Activated CD4-positive, alpha-beta T cell treated with anti-CD3 and anti-CD28 coated beads for 36 hours (primary cell): ENCODE results near the gene ZNF554. TPM values are rescaled to one million over a fixed set of nuclear protein-coding genes. Genes with fewer than 3 reads are reported as not detected.

Source experiments
- ATAC-seq: fragments of 200-7000 bp; cut with Tn5 transposase; one replicate; pipeline ENCODE4 v1.10.0; 2021; ENCODE audit warnings: mild to moderate bottlenecking, moderate library complexity
- CTCF ChIA-PET: fragments of 350-600 bp; sonication (Branson Sonifier 250); formaldehyde crosslinking; loops from one replicate; lab custom pipeline; 2021; ENCODE audit warnings: antibody characterized with exemption; lab: Charles Lee
- POLR2A ChIA-PET: fragments of 350-600 bp; sonication (Branson Sonifier 250); formaldehyde crosslinking; loops from one replicate; lab custom pipeline; 2021; ENCODE audit warnings: antibody characterized with exemption, inconsistent platforms; lab: Charles Lee
- DNase-seq: peaks from one replicate; pipeline ENCODE4 v3.0.0-alpha.2; 2020
- H3K27ac Mint-ChIP-seq: one replicate; pipeline ENCODE4 v1.8.0; 2021; ENCODE audit warnings: mixed read lengths
- H3K27me3 Mint-ChIP-seq: one replicate; pipeline ENCODE4 v1.8.0; 2021; ENCODE audit warnings: mixed read lengths
- H3K36me3 Mint-ChIP-seq: one replicate; pipeline ENCODE4 v1.8.0; 2021; ENCODE audit warnings: low read depth, mixed read lengths
- H3K4me1 Mint-ChIP-seq: one replicate; pipeline ENCODE4 v1.8.0; 2021; ENCODE audit warnings: mixed read lengths
- H3K4me3 Mint-ChIP-seq: one replicate; pipeline ENCODE4 v1.8.0; 2021; ENCODE audit warnings: mild to moderate bottlenecking, moderate library complexity, mixed read lengths
- H3K9me3 Mint-ChIP-seq: one replicate; pipeline ENCODE4 v1.8.0; 2021; ENCODE audit warnings: low read depth, mixed read lengths
- intact Hi-C, 2 experiments: fragments of 100-400 bp; cut with DNase I in 1 of 2; cut with micrococcal nuclease in 1 of 2; formaldehyde crosslinking; loops; one replicate each; pipeline versions ENCODE4 v1.14.2 to v1.15.1; 2022 to 2024; cut with DNase I, micrococcal nuclease
- total RNA-seq, 2 experiments: library from RNA; stranded (reverse); gene quantifications; one replicate each; pipeline ENCODE4 v1.2.3, GENCODE V29; 2021

The ZNF554 gene
- total RNA-seq, result 1 to 10 TPM; 1.9 to 2.3 TPM

DNA sequence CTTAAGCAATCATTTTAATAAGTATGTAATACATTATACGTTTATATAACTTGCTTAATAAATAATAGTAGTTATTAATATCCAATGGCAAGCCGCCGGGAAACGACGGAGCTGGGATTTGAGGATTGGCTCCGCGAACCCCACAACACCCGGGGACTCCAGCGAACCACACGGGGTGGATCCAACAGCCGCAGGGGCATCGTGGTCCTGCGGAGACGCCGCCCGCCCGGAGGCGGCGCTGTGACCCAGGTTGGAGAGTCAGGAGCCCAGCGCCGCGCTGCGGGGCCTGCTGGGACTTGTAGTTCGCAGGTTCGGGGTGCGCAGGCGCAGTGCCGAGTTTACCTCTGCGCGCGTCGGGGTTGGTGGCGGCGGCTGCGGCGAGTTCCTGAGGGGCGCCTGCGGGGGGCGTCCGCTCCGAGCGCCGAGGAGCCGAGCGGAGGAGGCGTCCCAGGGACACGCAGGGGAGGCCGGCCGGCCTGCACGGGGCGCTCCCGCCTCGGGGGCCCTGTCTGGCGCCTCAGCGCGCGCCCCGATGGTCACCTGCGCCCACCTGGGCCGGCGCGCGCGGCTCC, at the start of gene ZNF554:
TSS of gene ZNF554 (plus strand) at position 329 of the 572 bp plus-strand sequence. CDS start at position 533, 204 bp downstream.
- Mint-ChIP-seq H3K9me3 (no peaks in the 10 kb centered on the region), H3K27ac (peak within 1 kb of the TSS; percentile 31), H3K27me3 (no peaks in the 10 kb centered on the region), H3K4me3 (peak within 1 kb of the TSS; percentile 78), H3K36me3 (peaks cover 4% of the 10 kb centered on the region), H3K4me1 (peaks cover 12% of the 10 kb centered on the region)
- ChIA-PET CTCF (interaction anchor here (1.0 to 1.6 kb wide), 7 partner anchors 9 to 201 kb away, joined by 3 to 9 read pairs (median 3); partner anchors contain the start of genes THOP1 and ZNF555), POLR2A (no interaction called here)
- intact Hi-C loops, result loop anchor here (1.0 to 5.0 kb wide), 9 partner anchors 22 to 392 kb away; partner anchors contain the start of genes GNG7 (in 1 of the 2), NCLN (in 1 of the 2), SGTA (in 1 of the 2) and SLC39A3 (in 1 of the 2)
- ATAC-seq (peak; percentile 99), DNase-seq (peak; percentile 99)

DNA sequence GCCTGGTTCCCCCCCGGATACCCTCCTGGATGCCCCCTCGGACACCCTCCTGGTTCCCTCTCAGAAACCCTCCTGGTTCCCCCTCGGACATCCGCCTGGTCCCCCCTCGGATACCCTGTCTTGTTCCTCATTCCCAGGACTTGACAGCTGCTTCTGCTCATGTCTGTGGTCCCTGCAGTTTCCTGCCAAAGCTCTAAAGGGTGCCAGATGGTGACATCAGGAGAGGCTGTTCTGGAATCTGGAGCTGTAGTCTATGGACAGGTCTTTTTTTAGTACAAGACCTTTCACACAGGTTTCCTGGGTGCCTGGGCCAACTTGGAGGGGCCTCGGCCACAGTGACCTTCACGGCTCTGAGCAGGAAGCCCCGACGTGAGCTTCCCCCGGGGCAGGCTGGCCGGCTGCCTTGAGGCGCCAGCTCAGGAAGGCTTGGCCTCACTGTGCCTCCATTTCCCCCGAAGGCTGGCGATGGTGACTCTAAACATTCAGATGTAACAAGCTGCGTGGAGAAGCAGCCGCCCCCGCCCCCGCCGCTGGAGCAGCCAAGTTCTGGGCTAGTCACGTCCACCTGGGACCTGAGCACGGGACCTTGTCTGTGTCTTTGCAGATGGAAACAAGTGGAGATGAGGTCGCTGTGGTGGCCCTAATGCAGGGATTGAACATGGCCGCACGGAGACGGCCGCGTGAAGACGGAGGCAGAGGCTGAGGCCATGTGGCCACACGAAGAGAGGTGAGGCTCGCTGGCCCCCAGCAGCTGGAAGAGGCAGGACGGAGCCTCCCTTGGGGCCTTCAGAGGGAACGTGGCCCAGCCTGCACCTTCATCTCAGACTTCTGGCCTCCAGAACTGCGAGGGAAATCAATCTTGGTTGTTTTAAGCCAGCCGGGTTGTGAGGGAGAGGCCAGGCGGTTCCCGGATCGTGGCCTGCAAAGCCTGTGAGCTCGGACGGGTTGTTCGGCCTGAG, 49.3 kb upstream of the ZNF554 start:
- Mint-ChIP-seq H3K4me3 (no peak overlapping the region), H3K27ac (no peak overlapping the region), H3K36me3 (peaks cover 11% of the 10 kb centered on the region), H3K9me3 (no peaks in the 10 kb centered on the region), H3K27me3 (no peaks in the 10 kb centered on the region), H3K4me1 (peaks cover 16% of the 10 kb centered on the region)
- ATAC-seq (no peak), DNase-seq (no peak)
- CTCF ChIA-PET, result no interaction called here
- intact Hi-C loops, result no loop called here
- POLR2A ChIA-PET, result interaction anchor here (0.7 kb wide), 1 partner anchor 343 kb away, joined by 3 read pairs; the partner anchor contains the start of gene TIMM13

DNA sequence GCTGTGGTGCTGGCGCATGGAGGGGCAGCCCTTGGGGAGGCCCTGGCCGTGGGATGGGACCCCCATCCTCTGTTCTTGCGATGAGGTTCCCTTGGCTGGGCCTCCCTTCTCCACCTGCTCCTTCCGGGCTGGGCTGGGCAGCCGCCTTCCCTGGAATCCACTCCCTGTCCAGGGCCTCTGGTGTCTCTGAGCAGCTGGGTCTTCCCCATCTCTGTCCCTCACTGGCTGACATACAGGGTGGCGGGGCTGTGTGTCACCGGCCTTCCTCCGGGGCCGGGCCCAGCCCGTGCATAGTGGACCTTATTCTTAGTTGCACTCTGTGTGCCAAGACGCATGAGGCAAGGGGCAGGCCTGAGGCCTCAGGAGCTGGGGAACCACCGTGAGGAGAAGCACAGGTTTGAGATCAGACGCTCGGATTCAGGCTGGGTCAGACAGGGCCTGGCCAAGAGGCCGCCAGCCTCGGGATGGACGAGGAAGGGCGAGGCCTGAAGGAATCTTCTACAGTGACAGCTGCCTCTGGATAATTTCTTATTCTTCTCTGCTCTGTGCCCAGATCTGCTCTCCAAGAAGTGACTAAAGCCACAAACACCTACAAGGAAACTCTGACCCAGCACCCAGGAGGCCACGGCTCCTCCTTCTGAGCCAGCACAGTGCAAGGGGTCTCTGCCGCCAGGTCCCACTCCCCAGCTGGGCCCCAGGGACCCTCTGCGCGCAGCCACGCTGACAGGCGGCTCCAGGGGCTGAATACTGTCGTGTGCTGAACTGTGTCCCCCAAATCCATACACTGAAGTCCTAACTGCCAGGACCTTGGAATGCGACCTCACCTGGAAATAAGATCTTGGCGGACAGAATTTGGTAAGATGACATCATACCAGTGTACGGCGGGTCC, 47.6 kb upstream of the ZNF554 start:
- no peak overlapping the region for H3K27ac Mint-ChIP-seq
- peaks cover 16% of the 10 kb centered on the region for H3K36me3 Mint-ChIP-seq
- intact Hi-C loops, result no loop called here
- no peaks in the 10 kb centered on the region for H3K27me3 Mint-ChIP-seq
- H3K4me1 Mint-ChIP-seq, result peaks cover 29% of the 10 kb centered on the region
- H3K9me3 Mint-ChIP-seq, result no peaks in the 10 kb centered on the region
- ChIA-PET CTCF (no interaction called here), POLR2A (no interaction called here)
- DNase-seq (no peak), ATAC-seq (no peak)
- no peak overlapping the region for H3K4me3 Mint-ChIP-seq

DNA sequence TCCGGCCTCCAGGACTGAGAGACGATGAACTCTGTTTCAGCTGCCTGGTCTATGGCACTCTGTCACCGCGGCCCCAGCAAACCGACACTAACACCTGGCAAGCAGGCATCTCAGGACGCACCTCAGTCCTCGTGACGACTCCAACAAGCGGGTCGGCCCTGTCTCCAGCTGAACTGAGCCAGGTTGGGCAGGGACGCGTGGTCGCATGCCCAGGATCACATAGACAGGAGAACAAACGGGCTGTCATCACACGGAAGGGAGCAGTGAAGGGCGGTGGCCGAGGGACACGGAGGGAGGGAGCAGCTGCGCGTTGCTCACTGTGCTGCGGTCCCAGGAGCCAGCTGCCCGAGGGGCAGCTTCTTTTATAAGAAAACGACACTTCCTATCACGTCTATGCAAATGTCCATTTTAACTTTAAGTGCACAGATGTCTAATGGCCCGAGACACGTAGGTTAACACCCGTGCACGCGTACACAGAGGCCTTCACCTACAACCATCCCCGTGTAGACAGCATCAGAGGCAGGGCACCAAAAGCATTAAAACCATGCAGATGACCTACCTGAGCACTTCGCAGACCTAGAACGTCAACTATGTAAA, 45.5 kb upstream of the ZNF554 start:
- no peak for DNase-seq
- Mint-ChIP-seq H3K9me3 (no peaks in the 10 kb centered on the region), H3K27me3 (no peaks in the 10 kb centered on the region), H3K36me3 (peaks cover 24% of the 10 kb centered on the region), H3K27ac (no peak overlapping the region), H3K4me3 (no peak overlapping the region), H3K4me1 (peaks cover 32% of the 10 kb centered on the region)
- intact Hi-C loops, result no loop called here
- ATAC-seq, result no peak
- ChIA-PET CTCF (no interaction called here), POLR2A (no interaction called here)

DNA sequence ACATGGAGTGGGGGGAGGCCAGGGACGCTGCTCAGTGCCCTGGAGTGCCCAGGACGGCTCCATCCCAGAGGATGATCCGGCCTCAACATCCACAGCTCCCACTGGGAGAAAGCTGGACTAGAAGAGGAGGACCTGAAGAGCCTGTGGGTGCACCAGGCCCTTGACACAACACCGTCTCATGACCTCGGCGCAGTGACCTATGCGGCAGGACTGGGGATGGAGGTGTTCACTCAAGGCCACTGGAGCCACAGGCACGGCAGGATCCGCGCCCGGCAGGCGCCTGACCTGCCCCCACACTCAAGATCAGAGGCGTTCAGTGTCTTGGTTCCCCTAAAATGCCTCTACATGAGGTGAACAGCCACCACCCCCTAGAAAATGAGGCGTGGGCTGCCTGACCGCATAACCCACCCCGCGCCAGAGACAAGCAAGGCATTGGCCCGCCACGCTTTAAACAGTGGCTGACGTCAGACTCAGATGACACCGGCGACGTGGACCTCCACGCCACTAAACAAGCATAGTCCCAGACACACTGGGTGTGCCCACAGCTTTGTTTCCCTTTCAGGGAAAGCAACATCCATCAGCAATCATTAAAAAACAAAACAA, 44.6 kb upstream of the ZNF554 start:
- ATAC-seq, result no peak
- H3K9me3 Mint-ChIP-seq, result no peaks in the 10 kb centered on the region
- H3K27ac Mint-ChIP-seq, result peak overlapping the region; percentile 87
- DNase-seq, result no peak
- CTCF ChIA-PET, result interaction anchor here (0.7 kb wide), 1 partner anchor 350 kb away, joined by 3 read pairs; no protein-coding TSS in a partner anchor
- peak overlapping the region; percentile 54 for H3K4me3 Mint-ChIP-seq
- H3K36me3 Mint-ChIP-seq, result peaks cover 24% of the 10 kb centered on the region
- intact Hi-C loops, result no loop called here
- H3K4me1 Mint-ChIP-seq, result peaks cover 34% of the 10 kb centered on the region
- POLR2A ChIA-PET, result interaction anchor here (0.6 to 0.9 kb wide), 2 partner anchors 167 to 263 kb away, joined by 3 read pairs; no protein-coding TSS in a partner anchor
- no peaks in the 10 kb centered on the region for H3K27me3 Mint-ChIP-seq

DNA sequence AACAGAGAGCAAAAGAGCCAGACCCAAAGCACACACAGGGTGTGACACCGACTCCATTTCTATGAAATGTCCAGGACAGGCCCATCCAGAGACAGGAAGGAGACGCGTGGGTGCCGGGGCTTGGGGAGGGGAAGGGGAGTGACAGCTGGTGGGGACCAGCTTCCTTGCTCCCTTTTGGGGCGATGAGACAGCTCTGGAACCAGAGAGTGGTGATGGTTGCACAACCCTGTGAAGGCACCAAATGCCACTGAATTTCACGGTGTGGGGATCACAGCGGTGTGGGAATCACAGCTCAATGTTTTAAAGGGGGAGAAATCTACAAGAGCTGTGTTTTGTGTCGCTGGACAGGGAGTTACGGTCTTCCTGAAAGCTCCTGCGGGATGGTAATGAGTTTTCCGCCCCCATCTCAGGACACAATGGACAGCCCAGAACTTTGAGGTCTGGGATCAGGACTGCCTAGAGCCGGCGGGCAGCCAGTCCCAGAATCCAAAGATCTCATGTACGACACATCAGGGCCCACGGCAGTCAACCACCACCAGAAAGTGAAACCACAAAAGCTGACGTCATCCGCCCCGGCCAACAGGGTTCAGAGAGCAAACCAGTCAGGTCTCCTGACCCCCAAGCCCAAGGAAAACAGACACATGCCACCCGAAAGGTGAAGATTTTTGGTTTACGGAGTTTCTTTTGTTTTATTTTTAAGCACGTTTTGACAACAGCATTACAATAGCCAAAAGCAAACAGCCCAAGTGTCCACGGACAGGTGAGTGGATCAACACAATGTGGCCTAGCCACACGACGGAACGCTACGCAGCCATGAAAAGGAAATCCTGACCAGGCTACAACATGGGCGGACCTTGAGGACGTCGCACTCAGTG, 43.9 kb upstream of the ZNF554 start:
- intact Hi-C loops, result no loop called here
- peak; percentile 88 for DNase-seq
- Mint-ChIP-seq H3K36me3 (peaks cover 24% of the 10 kb centered on the region), H3K4me1 (peaks cover 39% of the 10 kb centered on the region), H3K27ac (peak overlapping the region; percentile 87), H3K9me3 (no peaks in the 10 kb centered on the region), H3K27me3 (no peaks in the 10 kb centered on the region), H3K4me3 (peak overlapping the region; percentile 54)
- peak; percentile 89 for ATAC-seq
- ChIA-PET POLR2A (interaction anchor here (0.6 to 0.9 kb wide), 2 partner anchors 168 to 263 kb away, joined by 3 read pairs; no protein-coding TSS in a partner anchor), CTCF (no interaction called here)

DNA sequence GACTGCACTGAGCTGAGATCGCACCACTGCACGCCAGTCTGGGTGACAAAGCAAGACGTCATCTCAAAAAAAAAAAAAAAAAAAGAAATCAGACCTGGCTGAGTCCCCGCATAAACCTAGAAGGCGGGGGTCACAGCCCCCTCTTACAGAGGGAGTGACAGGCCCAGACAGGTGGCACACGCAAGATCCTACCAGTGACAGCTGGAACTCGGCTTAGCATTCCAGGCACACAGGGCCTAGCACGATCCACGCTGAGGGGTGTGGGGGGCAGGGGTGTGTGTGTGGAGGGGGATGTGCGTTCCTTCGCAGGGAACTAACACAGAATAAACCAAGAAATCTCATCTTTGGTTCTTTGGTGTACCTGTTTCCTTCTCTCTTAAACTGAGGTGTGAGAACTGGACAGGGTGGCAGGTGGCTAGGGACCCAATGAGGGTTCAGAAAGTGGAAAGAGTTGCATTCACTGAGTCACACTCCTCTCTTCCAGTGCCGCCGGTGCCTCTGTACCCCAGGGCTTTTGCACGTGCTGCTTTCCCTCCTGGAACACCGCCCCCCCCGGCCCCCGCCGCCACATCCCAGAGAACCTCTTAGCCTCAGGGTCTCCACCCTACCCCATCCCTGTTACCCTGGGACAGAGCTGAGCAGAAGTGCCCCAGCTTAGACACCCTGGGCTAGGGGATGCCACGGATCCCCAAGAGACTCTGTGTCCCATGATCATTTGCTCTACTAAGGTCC, 41.5 kb upstream of the ZNF554 start:
- POLR2A ChIA-PET, result no interaction called here
- intact Hi-C loops, result no loop called here
- Mint-ChIP-seq H3K4me1 (peaks cover 54% of the 10 kb centered on the region), H3K27ac (peak overlapping the region; percentile 63), H3K27me3 (no peaks in the 10 kb centered on the region), H3K9me3 (no peaks in the 10 kb centered on the region), H3K36me3 (peaks cover 19% of the 10 kb centered on the region), H3K4me3 (no peak overlapping the region)
- no peak for DNase-seq
- CTCF ChIA-PET, result interaction anchor here (0.6 to 1.8 kb wide), 2 partner anchors 42 to 118 kb away, joined by 3 to 4 read pairs; partner anchors contain the start of gene ZNF554
- no peak for ATAC-seq

DNA sequence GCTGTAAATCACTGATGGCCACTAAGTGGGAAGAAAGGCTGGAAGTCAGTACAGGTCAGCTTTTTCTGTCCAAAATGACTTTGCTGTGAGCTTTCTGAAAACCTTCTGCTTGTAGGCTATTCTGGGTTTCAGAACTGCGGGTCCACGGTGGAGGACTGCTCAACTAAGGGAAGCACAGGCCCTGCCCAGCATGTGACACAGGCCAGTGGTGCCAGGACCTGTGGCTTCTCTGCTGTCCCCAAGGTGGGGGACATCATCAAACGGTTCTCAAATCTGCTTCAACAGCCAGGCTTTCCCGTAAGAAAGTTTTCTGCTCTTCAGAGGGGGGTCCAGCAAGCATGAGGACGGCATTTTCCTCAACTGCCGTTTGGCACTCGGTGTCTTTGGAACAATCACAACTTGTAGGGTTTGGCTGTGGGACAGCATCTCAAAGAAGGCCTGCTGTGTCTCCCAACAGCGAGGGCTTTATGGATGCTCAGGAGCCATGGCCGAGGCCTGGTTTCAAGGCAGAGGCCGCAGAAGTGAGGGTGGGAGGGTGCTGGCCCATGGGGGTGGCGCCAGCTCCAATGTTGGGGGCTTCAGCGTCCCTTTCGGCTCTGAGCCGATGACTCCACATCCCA, 40.4 kb upstream of the ZNF554 start:
- H3K9me3 Mint-ChIP-seq, result no peaks in the 10 kb centered on the region
- POLR2A ChIA-PET, result no interaction called here
- CTCF ChIA-PET, result no interaction called here
- no peak overlapping the region for H3K27ac Mint-ChIP-seq
- H3K36me3 Mint-ChIP-seq, result peaks cover 19% of the 10 kb centered on the region
- H3K4me1 Mint-ChIP-seq, result peaks cover 60% of the 10 kb centered on the region
- DNase-seq (no peak), ATAC-seq (no peak)
- no peak overlapping the region for H3K4me3 Mint-ChIP-seq
- H3K27me3 Mint-ChIP-seq, result no peaks in the 10 kb centered on the region
- intact Hi-C loops, result no loop called here

DNA sequence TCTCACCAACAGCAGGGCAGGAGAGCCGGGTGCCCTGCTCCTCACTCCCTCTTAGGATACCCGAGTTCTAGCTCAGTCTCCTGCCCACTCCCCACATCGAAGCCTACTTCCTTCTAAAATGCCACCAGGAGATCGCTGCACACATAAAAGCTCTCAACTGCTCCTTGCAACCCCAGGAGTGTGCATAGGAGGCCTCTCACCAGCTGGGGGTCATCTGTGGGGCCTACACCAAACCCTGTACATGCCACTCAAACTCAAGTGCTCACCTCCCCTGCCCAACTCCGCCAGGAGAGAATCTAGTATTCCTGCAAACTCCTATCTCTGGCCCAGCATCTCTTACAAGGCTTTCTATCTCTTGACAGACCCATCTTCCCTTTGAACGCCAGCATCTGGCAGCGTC, 39.4 kb upstream of the ZNF554 start:
- DNase-seq (no peak), ATAC-seq (no peak)
- Mint-ChIP-seq H3K27me3 (no peaks in the 10 kb centered on the region), H3K4me3 (no peak overlapping the region), H3K36me3 (peaks cover 19% of the 10 kb centered on the region), H3K9me3 (no peaks in the 10 kb centered on the region), H3K27ac (no peak overlapping the region), H3K4me1 (peaks cover 59% of the 10 kb centered on the region)
- ChIA-PET POLR2A (no interaction called here), CTCF (interaction anchor here (0.8 to 1.5 kb wide), 2 partner anchors 45 to 132 kb away, joined by 3 to 8 read pairs; no protein-coding TSS in a partner anchor)
- intact Hi-C loops, result loop anchor here (5.0 to 10.0 kb wide), 2 partner anchors 37 to 615 kb away; partner anchors contain the start of genes DOT1L (in 1 of the 2) and ZNF554 (in 1 of the 2)
